ENCODE measurements around the gene RAD50.

DNA sequence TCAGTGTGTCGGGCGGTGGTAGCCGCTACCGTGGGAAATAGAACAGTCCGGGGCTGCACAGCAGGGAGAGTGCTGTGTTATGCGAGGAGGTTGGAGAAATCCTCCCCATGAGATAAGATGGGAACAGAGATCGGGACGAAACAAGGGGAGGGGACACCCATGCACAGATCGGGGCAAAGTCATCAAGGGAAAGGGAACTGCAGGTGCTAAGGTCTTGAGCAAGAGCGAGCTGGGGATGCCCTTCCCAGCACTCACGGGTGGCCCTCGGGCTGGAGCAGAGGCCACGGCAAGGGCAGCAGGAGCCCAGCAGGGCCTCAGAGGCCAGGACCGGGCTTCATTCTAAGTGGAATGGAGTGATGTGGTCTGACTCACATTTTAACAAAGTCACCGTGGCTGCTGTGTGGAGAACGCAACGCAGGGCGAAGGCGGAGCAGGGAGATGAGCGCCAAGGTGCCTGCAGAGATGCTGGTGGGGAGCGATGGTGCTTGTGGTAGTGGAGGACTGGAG is 108.8 kb downstream of the RAD50 start:
- TF ChIP-seq CTCF (IDR thresholded peaks at IDR 0.05; ENCODE audit: insufficient read depth, low read length, poor library complexity, severe bottlenecking): no peak
- no peak for TF ChIP-seq EZH2phosphoT487 (conservative IDR thresholded peaks at IDR 0.05; ENCODE audit: low read length)

Data from SU-DHL-6 (cell line).